GM19239 (cell line): ENCODE data around the gene SAMD8.

Experiments used
- DNase-seq: peaks from one replicate; pipeline ENCODE4 v3.0.0; 2011; ENCODE audit warnings: low spot score; ENCODE audit not compliant: insufficient read length
- FAIRE-seq: peaks from 2 replicates; lab custom pipeline; 2011; peaks lifted over from hg19 to GRCh38; lab: Jason Lieb, UNC

The SAMD8 gene

GRCh38 chr10:75083972-75084833 lies 27.3 kb upstream of the SAMD8 start:
- FAIRE-seq (no peak), DNase-seq (no peak)

- DNase-seq (no peak), FAIRE-seq (no peak)
These were observed 26.5 kb upstream of the SAMD8 start for GRCh38 chr10:75084834-75085384.

- FAIRE-seq = no peak
- DNase-seq = no peak
These were observed 25.1 kb upstream of the SAMD8 start for GRCh38 chr10:75086278-75086934.

GRCh38 chr10:75088640-75089039 lies 22.8 kb upstream of the SAMD8 start:
- FAIRE-seq = no peak
- no peak for DNase-seq

- FAIRE-seq (no peak), DNase-seq (no peak)
These were observed 21.8 kb upstream of the SAMD8 start for GRCh38 chr10:75089634-75090033.

- no peak for DNase-seq
- no peak for FAIRE-seq
These were observed 20.3 kb upstream of the SAMD8 start for GRCh38 chr10:75091146-75091545.

- FAIRE-seq = no peak
- DNase-seq = no peak
These were observed 17.0 kb upstream of the SAMD8 start for GRCh38 chr10:75094465-75094864.

GRCh38 chr10:75095631-75096030 lies 15.8 kb upstream of the SAMD8 start:
- DNase-seq (no peak), FAIRE-seq (no peak)

- no peak for DNase-seq
- no peak for FAIRE-seq
These were observed 14.7 kb upstream of the SAMD8 start for GRCh38 chr10:75096749-75097148.

- no peak for DNase-seq
- FAIRE-seq = no peak
These were observed 13.7 kb upstream of the SAMD8 start for GRCh38 chr10:75097666-75098285.

- DNase-seq (no peak), FAIRE-seq (no peak)
These were observed 12.4 kb upstream of the SAMD8 start for GRCh38 chr10:75098902-75099673.

- FAIRE-seq = peak; percentile 70
- peak; percentile 85 for DNase-seq
These were observed 11.3 kb upstream of the SAMD8 start for GRCh38 chr10:75099952-75100763.

GRCh38 chr10:75100764-75101291 lies 10.6 kb upstream of the SAMD8 start:
- FAIRE-seq = no peak
- DNase-seq = no peak

GRCh38 chr10:75101416-75102251 lies 9.8 kb upstream of the SAMD8 start:
- FAIRE-seq (no peak), DNase-seq (no peak)

- DNase-seq (no peak), FAIRE-seq (no peak)
These were observed 8.4 kb upstream of the SAMD8 start for GRCh38 chr10:75102830-75103673.

GRCh38 chr10:75103881-75104686 lies 7.4 kb upstream of the SAMD8 start:
- DNase-seq (no peak), FAIRE-seq (no peak)

- FAIRE-seq = no peak
- DNase-seq = no peak
These were observed 6.6 kb upstream of the SAMD8 start for GRCh38 chr10:75104842-75105241.
